HepG2 (cell line): ENCODE measurements around the gene CYP46A1. TPM values are rescaled to one million over a fixed set of nuclear protein-coding genes. Genes with fewer than 3 reads are reported as not detected.

Source experiments
- ATAC-seq: fragments of 200-7000 bp; cut with Tn5 transposase; 3 replicates; pipeline ENCODE4 v1.9.1; 2020; ENCODE audit warnings: mild to moderate bottlenecking, moderate library complexity
- BruUV-seq: library from RNA; stranded (reverse); fragments of 400-500 nt; replicated peaks from 2 replicates; lab custom pipeline; 2021; lab: Mats Ljungman, UMichigan
- CTCF ChIA-PET: fragments of 300-600 bp; formaldehyde crosslinking; extraction: SDS; loops from one replicate; lab custom pipeline; 2021; ENCODE audit warnings: low total read pairs, inconsistent platforms, low intra/inter-chr PET ratio; lab: Yijun Ruan, JAX
- POLR2A ChIA-PET: fragments of 350-600 bp; sonication (Branson Sonifier 250); formaldehyde crosslinking; loops from one replicate; lab custom pipeline; 2020; ENCODE audit warnings: antibody characterized with exemption, inconsistent platforms; lab: Yijun Ruan, JAX
- DNase-seq: peaks from one replicate; pipeline ENCODE4 v3.0.0-alpha.2; 2015; ENCODE audit warnings: low spot score
- FAIRE-seq: peaks from 3 replicates; lab custom pipeline; 2011; peaks lifted over from hg19 to GRCh38; lab: Jason Lieb, UNC
- H2AFZ ChIP-seq: one replicate; pipeline ENCODE4 v1.6.1; 2011; ENCODE audit warnings: low read length, inconsistent platforms
- H3K27ac ChIP-seq: fragments of 300-600 bp; 3 replicates; pipeline ENCODE4 v1.8.0; 2011; ENCODE audit warnings: mixed run types, mild to moderate bottlenecking, mixed read lengths, low read length, inconsistent platforms; ENCODE audit not compliant: insufficient read depth; ENCODE audit errors: extremely low read length
- H3K27me3 ChIP-seq, 2 experiments: fragments of 200-600 bp in 1 of 2; 2 replicates in 1 of 2; 3 replicates in 1 of 2; pipeline versions ENCODE4 v1.6.0 to v1.8.0; 2011; ENCODE audit warnings: low read length in 2 of 2, mild to moderate bottlenecking in 2 of 2, moderate library complexity in 2 of 2, inconsistent platforms in 1 of 2; ENCODE audit not compliant: insufficient read depth in 2 of 2, control insufficient read depth in 1 of 2
- H3K36me3 ChIP-seq, 2 experiments: fragments of 200-600 bp in 1 of 2; replicated peaks in 1 of 2; 2 replicates in 1 of 2; 3 replicates in 1 of 2; pipeline versions ENCODE4 v1.5.1 to v1.8.0; 2011; ENCODE audit warnings: low read length in 2 of 2, inconsistent platforms in 1 of 2; ENCODE audit not compliant: insufficient read depth in 2 of 2, control insufficient read depth in 1 of 2
- H3K4me1 ChIP-seq: 2 replicates; pipeline ENCODE4 v1.5.1; 2012; ENCODE audit warnings: low read length, inconsistent platforms; ENCODE audit not compliant: insufficient read depth
- H3K4me2 ChIP-seq: 2 replicates; pipeline ENCODE4 v1.6.0; 2011; ENCODE audit warnings: low read depth, low read length, inconsistent platforms
- H3K4me3 ChIP-seq, 3 experiments: fragments of 200-600 bp in 1 of 3; sonication (generic), shearing (Covaris generic) in 1 of 3; replicated peaks in 1 of 3; 2 replicates each; pipeline ENCODE4 v1.5.1; 2011 to 2016; ENCODE audit warnings: low read length in 3 of 3, inconsistent platforms in 2 of 3, low read depth in 2 of 3, mild to moderate bottlenecking in 2 of 3, control low read depth in 1 of 3, mixed read lengths in 1 of 3; ENCODE audit not compliant: insufficient read depth in 1 of 3
- H3K79me2 ChIP-seq: one replicate; pipeline ENCODE4 v1.6.1; 2011; ENCODE audit warnings: low read length, inconsistent platforms; ENCODE audit not compliant: insufficient read depth
- H3K9ac ChIP-seq: 2 replicates; pipeline ENCODE4 v1.6.0; 2011; ENCODE audit warnings: mild to moderate bottlenecking, low read depth, low read length, inconsistent platforms; ENCODE audit not compliant: insufficient read depth
- H3K9me3 ChIP-seq: 2 replicates; pipeline ENCODE4 v1.5.1; 2012; ENCODE audit warnings: mild to moderate bottlenecking, low read length
- H4K20me1 ChIP-seq: 2 replicates; pipeline ENCODE4 v1.6.0; 2011; ENCODE audit warnings: inconsistent platforms, mild to moderate bottlenecking, low read length, moderate library complexity; ENCODE audit not compliant: insufficient read depth
- BCL6 ChIP-seq: IDR thresholded peaks from 2 replicates; pipeline ENCODE4 v1.6.1; 2016; ENCODE audit warnings: missing genetic modification reagents, missing compliant biosample characterization
- GATAD2A ChIP-seq: IDR thresholded peaks from 2 replicates; pipeline ENCODE4 v1.6.1; 2016
- MAZ ChIP-seq, 2 experiments: sonication (generic) in 1 of 2; formaldehyde crosslinking in 1 of 2; IDR thresholded peaks; 2 replicates each; pipeline versions ENCODE4 v1.5.0 to v1.6.1; 2012 to 2020; ENCODE audit warnings: low read depth in 2 of 2, mild to moderate bottlenecking in 2 of 2, borderline replicate concordance in 1 of 2, improper control_type of control experiment in 1 of 2, low read length in 1 of 2, missing genetic modification reagents in 1 of 2, moderate library complexity in 1 of 2
- NFKB2 ChIP-seq: sonication (generic); formaldehyde crosslinking; IDR thresholded peaks from 2 replicates; pipeline ENCODE4 v1.4.0; 2020; ENCODE audit warnings: missing genetic modification reagents, borderline replicate concordance
- RNF2 ChIP-seq: fragments of 450-650 bp; conservative IDR thresholded peaks from 2 replicates; pipeline ENCODE4 v1.6.1; 2016; ENCODE audit warnings: low read depth
- UBTF ChIP-seq: sonication (generic); formaldehyde crosslinking; IDR thresholded peaks from 2 replicates; pipeline ENCODE4 v1.4.0; 2020; ENCODE audit warnings: mild to moderate bottlenecking, missing genetic modification reagents
- YEATS2 ChIP-seq: sonication (generic); formaldehyde crosslinking; IDR thresholded peaks from 2 replicates; pipeline ENCODE4 v1.4.0; 2020; ENCODE audit warnings: missing genetic modification reagents, borderline replicate concordance
- ZBTB14 ChIP-seq: sonication (generic); formaldehyde crosslinking; IDR thresholded peaks from 2 replicates; pipeline ENCODE4 v1.4.0; 2020; ENCODE audit warnings: missing genetic modification reagents
- ZC3H13 ChIP-seq: sonication (generic); formaldehyde crosslinking; IDR thresholded peaks from 2 replicates; pipeline ENCODE4 v1.8.1; 2023; ENCODE audit warnings: mild to moderate bottlenecking, missing genetic modification reagents, moderate library complexity
- ZFX ChIP-seq: sonication (generic); formaldehyde crosslinking; IDR thresholded peaks from 2 replicates; pipeline ENCODE4 v1.4.0; 2020; ENCODE audit warnings: mild to moderate bottlenecking, low read depth, missing genetic modification reagents, moderate library complexity
- ZNF629 ChIP-seq: sonication (generic); formaldehyde crosslinking; conservative IDR thresholded peaks from 2 replicates; pipeline ENCODE4 v1.5.0; 2020; ENCODE audit warnings: missing genetic modification reagents
- ZNF790 ChIP-seq: sonication (generic); formaldehyde crosslinking; IDR thresholded peaks from 2 replicates; pipeline ENCODE4 v1.8.0; 2022; ENCODE audit warnings: missing genetic modification reagents, mild to moderate bottlenecking, borderline replicate concordance
- WGBS: methylation state at CpG from one replicate; pipeline ENCODE4 v1.1.6; 2017; ENCODE audit warnings: low lambda C conversion rate; 5-methylcytosine and 5-hydroxymethylcytosine counted together
- in situ Hi-C: cut with HindIII; loops from 2 replicates; pipeline ENCODE4 v1.10.0; 2017; ENCODE audit warnings: low pct_unique_long_range_greater_than_20kb; ENCODE audit not compliant: extremely low pct_ligation_motif_present
- intact Hi-C: fragments of 100-400 bp; cut with micrococcal nuclease; formaldehyde crosslinking; loops from one replicate; pipeline ENCODE4 v1.10.0; 2022; ENCODE audit not compliant: unreplicated experiment
- polyA plus RNA-seq, 8 experiments: library from polyadenylated mRNA; depleted of rRNA in 3 of 8; stranded (reverse) in 7 of 8; unstranded in 1 of 8; fragments of >200 nt; fragmentation: Illumina TruSeq in 4 of 8; extraction: Trizol in 4 of 8; gene quantifications; 2 replicates each; pipeline versions ENCODE4 v1.2.1 to v1.2.3, GENCODE V29; 2011 to 2016; ENCODE audit warnings: low read depth in 4 of 8, missing spikeins in 1 of 8, mixed read lengths in 1 of 8; ENCODE audit not compliant: insufficient read depth in 1 of 8
- total RNA-seq, 5 experiments: library from RNA; depleted of rRNA; stranded (reverse); fragments of >200 nt; fragmentation: Illumina TruSeq; extraction: Trizol; gene quantifications; 2 replicates each; pipeline ENCODE4 v1.2.3, GENCODE V29; 2016; ENCODE audit warnings: low read depth in 1 of 5
- TF ChIP-seq, protein P1 (sequence below): sonication (generic); formaldehyde crosslinking; IDR thresholded peaks from 2 replicates; pipeline ENCODE4 v1.4.0; 2020; ENCODE audit warnings: missing genetic modification reagents

Gene CYP46A1
- total and polyA plus RNA-seq, 2 of the 13 experiments (the other 11 are each of a cell fraction or from before 2014, with no cell fraction given) = not detected

DNA sequence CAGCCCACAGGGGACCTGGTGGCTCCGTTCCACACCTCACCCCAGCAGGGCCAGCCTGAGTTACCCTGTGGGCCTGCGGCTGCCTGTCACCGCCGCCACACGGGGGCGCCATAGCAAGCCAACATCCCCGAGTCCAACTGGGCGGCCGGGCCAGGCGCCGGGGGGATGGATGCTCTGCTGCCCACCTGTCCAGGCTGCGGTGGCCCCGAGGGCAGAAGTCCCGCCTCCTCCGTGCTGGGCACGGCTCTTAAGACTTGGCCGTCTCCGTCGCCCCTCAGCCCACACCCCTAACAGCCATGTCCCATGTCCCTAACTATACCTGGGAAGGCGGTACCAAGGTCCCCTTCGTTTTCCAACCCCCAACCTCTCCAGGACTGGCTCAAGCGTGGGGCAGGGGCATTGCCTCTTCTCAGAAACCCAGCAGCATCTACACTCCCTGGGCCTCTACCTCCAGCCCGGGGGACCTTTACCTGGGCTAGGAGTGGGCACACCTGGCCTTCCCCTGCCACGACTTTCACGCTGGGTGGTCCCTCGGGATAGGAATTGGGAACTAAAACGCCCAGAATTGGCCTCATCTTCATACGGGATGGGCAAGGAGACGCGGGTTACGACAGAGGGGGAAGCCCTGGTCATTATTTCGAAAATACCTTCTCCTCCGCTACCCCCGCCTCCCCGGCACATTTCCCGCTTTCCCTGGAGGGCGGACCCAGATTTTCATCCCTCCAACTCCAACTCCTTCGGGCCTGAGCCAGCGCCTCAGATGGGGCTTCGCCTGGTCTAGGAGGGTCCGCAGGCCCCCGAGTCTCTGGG lies 1.1 kb upstream of the CYP46A1 start (continued):
- TF ChIP-seq, protein P1, sequence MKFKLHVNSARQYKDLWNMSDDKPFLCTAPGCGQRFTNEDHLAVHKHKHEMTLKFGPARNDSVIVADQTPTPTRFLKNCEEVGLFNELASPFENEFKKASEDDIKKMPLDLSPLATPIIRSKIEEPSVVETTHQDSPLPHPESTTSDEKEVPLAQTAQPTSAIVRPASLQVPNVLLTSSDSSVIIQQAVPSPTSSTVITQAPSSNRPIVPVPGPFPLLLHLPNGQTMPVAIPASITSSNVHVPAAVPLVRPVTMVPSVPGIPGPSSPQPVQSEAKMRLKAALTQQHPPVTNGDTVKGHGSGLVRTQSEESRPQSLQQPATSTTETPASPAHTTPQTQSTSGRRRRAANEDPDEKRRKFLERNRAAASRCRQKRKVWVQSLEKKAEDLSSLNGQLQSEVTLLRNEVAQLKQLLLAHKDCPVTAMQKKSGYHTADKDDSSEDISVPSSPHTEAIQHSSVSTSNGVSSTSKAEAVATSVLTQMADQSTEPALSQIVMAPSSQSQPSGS = no peak
- TF ChIP-seq YEATS2 = no peak

GRCh38 chr14:99684410-99684934 lies 374 bp downstream of the CYP46A1 start:
- no TSS peak for BruUV-seq
- no peak for DNase-seq
- FAIRE-seq = no peak
- WGBS = 57% methylated on average over 1 of the region's 45 CpGs
- ChIA-PET CTCF (no interaction called here), POLR2A (interaction anchor here (0.7 to 1.3 kb wide), 3 partner anchors 46 to 204 kb away, joined by 3 to 4 read pairs (median 4); partner anchors contain the start of genes CCNK and SETD3)
- peak overlapping the region; percentile 57 to 74 (median 65) for H3K4me3 ChIP-seq
- peaks cover 0 to 13% of the 10 kb centered on the region in 2 experiments; a peak in 2 of 5 replicates for H3K27me3 ChIP-seq
- TF ChIP-seq UBTF (CRISPR knock-in tag) (0 out of 2 replicates have a peak, but pooled peaks have one; percentile 6), ZC3H13 (no peak), ZFX (CRISPR knock-in tag) (0 out of 2 replicates have a peak, but pooled peaks have one; percentile 1), RNF2 (0 out of 2 replicates have a peak, but pooled peaks have one; percentile 22), ZNF629 (peak; percentile 88), GATAD2A (CRISPR knock-in tag) (no peak), MAZ (IDR thresholded peaks at IDR 0.05; ENCODE audit: borderline replicate concordance, low read depth, low read length) (no peak), MAZ (CRISPR knock-in tag; IDR thresholded peaks at IDR 0.05; ENCODE audit: low read depth) (peak; percentile 3; the same call in 1 of the 2 replicates), NFKB2 (CRISPR knock-in tag) (0 out of 2 replicates have a peak, but pooled peaks have one; percentile 26), ZNF790 (CRISPR knock-in tag) (no peak), ZBTB14 (peak; percentile 40; the same call in 1 of the 2 replicates), BCL6 (no peak)
- no peaks in the 10 kb centered on the region for H4K20me1 ChIP-seq
- peak overlapping the region; percentile 80 for H3K4me2 ChIP-seq
- no peaks in the 10 kb centered on the region for H3K9me3 ChIP-seq
- H3K27ac ChIP-seq = no peak overlapping the region
- in situ Hi-C loops = loop anchor here (5.0 kb wide), 1 partner anchor 203 kb away; no protein-coding TSS in a partner anchor
- peak overlapping the region; percentile 39; the same call in 1 of the 2 replicates for H3K9ac ChIP-seq
- no peaks in the 10 kb centered on the region for H3K36me3 ChIP-seq
- peaks cover 16% of the 10 kb centered on the region for H3K4me1 ChIP-seq
- intact Hi-C loops = no loop called here
- no peak overlapping the region for H2AFZ ChIP-seq
- H3K79me2 ChIP-seq = no peaks in the 10 kb centered on the region
- ATAC-seq = no peak
